ENCODE measurements around the gene TUFT1.

The TUFT1 gene, protein sequence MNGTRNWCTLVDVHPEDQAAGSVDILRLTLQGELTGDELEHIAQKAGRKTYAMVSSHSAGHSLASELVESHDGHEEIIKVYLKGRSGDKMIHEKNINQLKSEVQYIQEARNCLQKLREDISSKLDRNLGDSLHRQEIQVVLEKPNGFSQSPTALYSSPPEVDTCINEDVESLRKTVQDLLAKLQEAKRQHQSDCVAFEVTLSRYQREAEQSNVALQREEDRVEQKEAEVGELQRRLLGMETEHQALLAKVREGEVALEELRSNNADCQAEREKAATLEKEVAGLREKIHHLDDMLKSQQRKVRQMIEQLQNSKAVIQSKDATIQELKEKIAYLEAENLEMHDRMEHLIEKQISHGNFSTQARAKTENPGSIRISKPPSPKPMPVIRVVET

DNA sequence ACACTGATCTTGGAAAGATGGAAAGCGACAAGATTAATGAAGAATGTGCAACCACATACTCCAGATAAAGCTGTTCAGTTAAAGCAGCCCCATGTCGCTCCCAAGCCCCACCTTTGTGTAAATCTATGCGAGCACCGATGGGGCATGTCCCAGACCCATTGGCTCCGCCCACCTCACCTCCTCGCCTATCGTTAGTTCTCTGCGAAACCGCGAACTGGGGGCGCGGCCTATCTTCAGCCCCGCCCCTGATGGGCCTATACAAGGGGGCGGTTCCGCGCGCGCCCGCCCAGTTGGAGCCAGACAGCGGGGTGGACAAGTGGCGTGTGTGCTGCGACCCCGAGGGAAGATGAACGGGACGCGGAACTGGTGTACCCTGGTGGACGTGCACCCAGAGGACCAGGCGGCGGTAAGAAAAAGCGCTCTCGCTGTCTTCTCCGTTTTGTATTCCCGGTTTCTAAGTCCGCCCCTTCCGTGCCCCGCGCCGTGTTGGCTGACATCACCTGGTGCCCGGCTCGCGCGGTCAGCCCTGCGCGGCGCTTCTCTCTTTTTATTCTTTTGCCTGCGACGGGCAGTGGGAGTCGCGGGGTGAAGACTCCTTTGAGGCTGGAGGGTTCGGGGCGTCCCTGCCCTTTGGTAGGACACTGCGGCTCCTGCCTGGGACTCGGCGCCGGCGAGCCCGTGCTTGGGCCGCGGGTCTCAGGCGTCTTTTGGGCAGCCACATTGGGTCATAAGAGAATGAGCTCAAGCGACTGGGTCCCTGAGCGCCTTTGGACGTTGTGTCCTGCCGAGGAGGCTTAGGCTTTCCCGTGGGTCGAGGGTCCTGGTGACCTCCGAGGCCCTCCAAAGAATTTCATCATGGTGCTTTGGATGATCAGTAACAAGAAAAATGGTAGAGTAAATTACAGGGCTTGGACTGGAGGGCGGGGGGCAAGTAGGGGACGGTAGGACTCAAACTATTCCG lies at the start of gene TUFT1:
Gene TUFT1, plus strand, starts transcription at position 289 of the 961 bp plus-strand sequence. Its CDS starts 58 bp downstream, at position 347.
- H3K27ac ChIP-seq (ENCODE audit: low read length), result peak within 1 kb of the TSS; percentile 81
- H3K4me3 ChIP-seq (ENCODE audit: low read length), result peak within 1 kb of the TSS; percentile 98
- peaks cover 12% of the 10 kb centered on the region for H3K4me1 ChIP-seq (ENCODE audit: control insufficient read depth, low read depth, low read length)
- H3K27me3 ChIP-seq (ENCODE audit: control insufficient read depth, insufficient read depth, low read length), result peaks cover 10% of the 10 kb centered on the region
- H3K9ac ChIP-seq (ENCODE audit: low read length), result peak within 1 kb of the TSS; percentile 72
- H3K36me3 ChIP-seq (ENCODE audit: control insufficient read depth, low read depth, low read length), result peaks cover 26% of the 10 kb centered on the region
- no peaks in the 10 kb centered on the region for H3K9me3 ChIP-seq (ENCODE audit: control insufficient read depth, low read depth, low read length)

DNA sequence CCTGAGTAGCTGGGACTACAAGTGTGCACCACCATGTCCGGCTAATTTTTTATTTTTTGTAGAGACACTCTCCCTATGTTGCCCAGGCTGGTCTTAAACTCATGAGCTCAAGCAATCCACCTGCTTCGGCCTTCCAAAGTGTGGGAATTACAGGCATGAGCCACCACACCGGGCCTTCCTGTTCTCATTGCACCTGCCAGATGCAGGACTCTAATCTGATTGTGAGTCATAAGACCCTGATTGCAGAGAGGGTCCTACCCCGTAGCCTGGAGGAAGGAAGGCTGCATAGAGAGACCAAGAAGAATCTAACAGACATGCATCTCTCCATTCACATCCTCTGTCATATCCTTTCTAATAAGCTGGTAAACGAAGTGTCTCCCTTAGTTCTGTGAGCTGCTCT lies 48.5 kb upstream of the TUFT1 start:
- Histone ChIP-seq H3K4me3 (ENCODE audit: low read length) (no peak overlapping the region), H3K9me3 (ENCODE audit: control insufficient read depth, low read depth, low read length) (no peaks in the 10 kb centered on the region), H3K4me1 (ENCODE audit: control insufficient read depth, low read depth, low read length) (no peaks in the 10 kb centered on the region), H3K27ac (ENCODE audit: low read length) (no peak overlapping the region), H3K27me3 (ENCODE audit: control insufficient read depth, insufficient read depth, low read length) (no peaks in the 10 kb centered on the region), H3K36me3 (ENCODE audit: control insufficient read depth, low read depth, low read length) (no peaks in the 10 kb centered on the region), H3K9ac (ENCODE audit: low read length) (no peak overlapping the region)

DNA sequence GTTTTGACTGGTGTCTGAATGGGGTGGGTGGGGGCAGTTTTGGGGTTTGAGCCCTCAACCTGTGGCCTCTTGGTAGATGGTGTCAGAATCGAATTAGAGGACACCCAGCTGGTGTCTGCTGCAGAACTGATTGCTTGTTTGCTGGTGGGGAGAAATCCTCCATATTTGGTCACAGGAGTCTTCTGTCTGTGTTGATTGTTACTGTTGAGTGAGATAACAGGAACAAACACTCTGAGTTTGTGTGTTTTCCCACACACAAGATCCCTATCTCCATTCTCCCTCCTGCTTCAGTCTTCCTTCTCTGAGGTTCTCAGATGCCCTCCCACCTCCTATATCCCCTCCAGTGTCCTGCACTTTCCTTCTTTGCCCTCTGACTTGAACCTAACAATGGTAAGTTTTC lies 48.0 kb upstream of the TUFT1 start:
- no peaks in the 10 kb centered on the region for H3K36me3 ChIP-seq (ENCODE audit: control insufficient read depth, low read depth, low read length)
- H3K27me3 ChIP-seq (ENCODE audit: control insufficient read depth, insufficient read depth, low read length), result no peaks in the 10 kb centered on the region
- no peaks in the 10 kb centered on the region for H3K4me1 ChIP-seq (ENCODE audit: control insufficient read depth, low read depth, low read length)
- no peak overlapping the region for H3K4me3 ChIP-seq (ENCODE audit: low read length)
- H3K9me3 ChIP-seq (ENCODE audit: control insufficient read depth, low read depth, low read length), result no peaks in the 10 kb centered on the region
- H3K27ac ChIP-seq (ENCODE audit: low read length), result no peak overlapping the region
- no peak overlapping the region for H3K9ac ChIP-seq (ENCODE audit: low read length)

DNA sequence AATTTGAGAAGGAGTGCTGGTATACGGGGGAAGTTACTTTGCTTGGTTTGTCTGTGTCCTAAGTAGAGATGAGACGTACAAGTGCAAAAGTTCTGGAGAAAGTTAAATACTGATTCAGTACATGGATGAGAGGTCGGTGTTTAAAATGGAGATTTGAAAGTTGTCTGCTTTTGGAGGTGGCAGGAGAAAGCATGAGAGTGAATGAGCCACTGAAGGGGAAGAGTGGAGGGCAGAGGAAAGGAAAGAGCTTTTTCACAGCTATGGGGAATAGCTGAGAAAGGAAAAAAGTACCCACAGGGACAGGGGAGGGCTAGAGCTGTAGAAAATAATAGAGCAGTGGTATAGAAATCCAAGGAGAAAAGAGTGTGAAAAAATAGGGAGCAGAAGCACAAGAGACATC lies 47.1 kb upstream of the TUFT1 start:
- Histone ChIP-seq H3K27ac (ENCODE audit: low read length) (no peak overlapping the region), H3K4me1 (ENCODE audit: control insufficient read depth, low read depth, low read length) (no peaks in the 10 kb centered on the region), H3K27me3 (ENCODE audit: control insufficient read depth, insufficient read depth, low read length) (no peaks in the 10 kb centered on the region), H3K9ac (ENCODE audit: low read length) (no peak overlapping the region), H3K9me3 (ENCODE audit: control insufficient read depth, low read depth, low read length) (no peaks in the 10 kb centered on the region), H3K4me3 (ENCODE audit: low read length) (no peak overlapping the region), H3K36me3 (ENCODE audit: control insufficient read depth, low read depth, low read length) (no peaks in the 10 kb centered on the region)

DNA sequence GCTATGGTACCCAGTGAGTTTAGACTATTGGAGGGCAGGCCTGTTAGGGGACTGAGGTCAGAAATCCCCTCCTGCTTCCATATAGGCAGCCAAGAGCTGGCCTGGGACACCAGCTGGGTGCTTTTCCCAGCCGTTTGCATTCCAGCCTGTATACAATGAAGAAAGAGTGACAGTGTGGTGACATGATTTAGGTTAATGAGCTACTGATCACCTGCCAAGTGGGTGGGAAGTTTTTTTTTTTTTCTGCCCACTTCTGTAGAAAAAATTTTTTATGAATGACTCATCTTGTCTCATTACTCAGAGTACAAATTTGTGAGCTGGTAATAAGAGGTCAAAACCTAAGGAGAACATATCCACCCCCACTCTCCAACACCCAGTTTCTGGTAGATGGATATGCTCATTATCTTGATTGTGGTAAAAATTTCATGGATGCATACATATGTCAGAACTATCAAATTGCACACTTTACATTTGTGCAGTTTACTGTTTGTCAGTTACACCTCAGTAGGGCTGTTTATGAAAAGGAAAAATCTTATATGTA lies 45.3 kb upstream of the TUFT1 start:
- H3K4me3 ChIP-seq (ENCODE audit: low read length), result no peak overlapping the region
- H3K27me3 ChIP-seq (ENCODE audit: control insufficient read depth, insufficient read depth, low read length), result no peaks in the 10 kb centered on the region
- H3K36me3 ChIP-seq (ENCODE audit: control insufficient read depth, low read depth, low read length), result no peaks in the 10 kb centered on the region
- no peak overlapping the region for H3K9ac ChIP-seq (ENCODE audit: low read length)
- H3K9me3 ChIP-seq (ENCODE audit: control insufficient read depth, low read depth, low read length), result no peaks in the 10 kb centered on the region
- H3K27ac ChIP-seq (ENCODE audit: low read length), result no peak overlapping the region
- H3K4me1 ChIP-seq (ENCODE audit: control insufficient read depth, low read depth, low read length), result no peaks in the 10 kb centered on the region

DNA sequence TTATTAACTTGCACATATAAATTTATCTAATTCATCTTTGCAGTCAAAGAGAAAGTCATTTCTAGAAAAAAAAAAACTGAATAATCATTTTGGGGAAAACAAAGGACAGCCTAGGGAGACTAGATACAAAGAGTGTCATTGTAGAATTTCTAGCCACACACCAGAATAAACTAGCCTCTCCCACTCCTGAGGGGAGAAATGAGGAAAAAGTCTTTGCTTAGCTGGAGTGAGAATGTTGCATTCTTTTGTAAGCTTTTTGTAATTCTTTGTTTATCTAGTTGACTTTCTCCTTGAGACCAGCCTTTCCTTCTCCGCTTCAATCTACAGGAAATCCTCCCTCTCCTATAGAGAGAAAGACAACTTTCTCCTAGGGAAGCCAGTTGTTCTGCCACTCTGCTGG lies 44.8 kb upstream of the TUFT1 start:
- no peaks in the 10 kb centered on the region for H3K36me3 ChIP-seq (ENCODE audit: control insufficient read depth, low read depth, low read length)
- no peaks in the 10 kb centered on the region for H3K4me1 ChIP-seq (ENCODE audit: control insufficient read depth, low read depth, low read length)
- H3K4me3 ChIP-seq (ENCODE audit: low read length), result no peak overlapping the region
- H3K9ac ChIP-seq (ENCODE audit: low read length), result no peak overlapping the region
- H3K27ac ChIP-seq (ENCODE audit: low read length), result no peak overlapping the region
- no peaks in the 10 kb centered on the region for H3K9me3 ChIP-seq (ENCODE audit: control insufficient read depth, low read depth, low read length)
- no peaks in the 10 kb centered on the region for H3K27me3 ChIP-seq (ENCODE audit: control insufficient read depth, insufficient read depth, low read length)

DNA sequence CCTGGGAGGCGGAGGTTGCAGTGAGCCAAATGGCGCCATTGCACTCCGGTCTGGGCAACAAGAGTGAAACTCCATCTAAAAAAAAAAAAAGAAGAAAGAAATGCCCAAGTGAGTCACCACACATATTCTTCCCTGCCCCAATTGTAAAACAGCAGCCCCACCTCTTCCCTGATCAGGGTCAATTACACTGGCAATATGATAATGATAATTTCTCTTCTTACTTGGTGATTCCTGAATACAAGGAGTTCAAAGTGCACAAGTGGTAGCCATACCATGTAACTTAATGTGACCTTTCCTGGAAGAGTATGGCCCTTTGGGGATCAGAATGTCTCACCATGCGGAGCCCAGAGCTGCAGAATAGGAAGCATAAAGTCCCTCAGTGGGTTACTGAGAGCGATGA lies 40.7 kb upstream of the TUFT1 start:
- Histone ChIP-seq H3K9me3 (ENCODE audit: control insufficient read depth, low read depth, low read length) (no peaks in the 10 kb centered on the region), H3K4me1 (ENCODE audit: control insufficient read depth, low read depth, low read length) (no peaks in the 10 kb centered on the region), H3K27me3 (ENCODE audit: control insufficient read depth, insufficient read depth, low read length) (no peaks in the 10 kb centered on the region), H3K36me3 (ENCODE audit: control insufficient read depth, low read depth, low read length) (no peaks in the 10 kb centered on the region), H3K27ac (ENCODE audit: low read length) (no peak overlapping the region), H3K9ac (ENCODE audit: low read length) (no peak overlapping the region), H3K4me3 (ENCODE audit: low read length) (no peak overlapping the region)

DNA sequence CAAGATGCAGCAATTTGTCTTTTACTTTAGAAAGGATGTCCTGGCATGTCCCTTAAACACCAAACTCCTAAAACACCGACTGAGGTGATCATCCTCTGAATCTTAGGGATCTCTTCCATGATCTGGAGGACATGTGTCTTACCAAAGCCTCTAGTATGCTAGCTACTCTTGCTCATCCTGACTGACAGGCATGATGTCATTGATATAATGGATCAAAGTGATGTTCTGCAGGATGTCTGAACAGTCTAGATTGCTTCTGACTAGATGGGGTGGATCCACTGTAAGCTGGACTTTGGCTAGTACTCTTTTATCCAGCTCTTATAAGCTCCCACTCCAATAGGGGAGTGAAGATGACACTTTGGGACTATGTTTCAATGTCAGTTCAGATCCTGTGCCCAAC lies 40.2 kb upstream of the TUFT1 start:
- H3K36me3 ChIP-seq (ENCODE audit: control insufficient read depth, low read depth, low read length), result no peaks in the 10 kb centered on the region
- H3K9me3 ChIP-seq (ENCODE audit: control insufficient read depth, low read depth, low read length), result no peaks in the 10 kb centered on the region
- H3K4me3 ChIP-seq (ENCODE audit: low read length), result no peak overlapping the region
- H3K27ac ChIP-seq (ENCODE audit: low read length), result no peak overlapping the region
- no peaks in the 10 kb centered on the region for H3K27me3 ChIP-seq (ENCODE audit: control insufficient read depth, insufficient read depth, low read length)
- H3K4me1 ChIP-seq (ENCODE audit: control insufficient read depth, low read depth, low read length), result no peaks in the 10 kb centered on the region
- no peak overlapping the region for H3K9ac ChIP-seq (ENCODE audit: low read length)

DNA sequence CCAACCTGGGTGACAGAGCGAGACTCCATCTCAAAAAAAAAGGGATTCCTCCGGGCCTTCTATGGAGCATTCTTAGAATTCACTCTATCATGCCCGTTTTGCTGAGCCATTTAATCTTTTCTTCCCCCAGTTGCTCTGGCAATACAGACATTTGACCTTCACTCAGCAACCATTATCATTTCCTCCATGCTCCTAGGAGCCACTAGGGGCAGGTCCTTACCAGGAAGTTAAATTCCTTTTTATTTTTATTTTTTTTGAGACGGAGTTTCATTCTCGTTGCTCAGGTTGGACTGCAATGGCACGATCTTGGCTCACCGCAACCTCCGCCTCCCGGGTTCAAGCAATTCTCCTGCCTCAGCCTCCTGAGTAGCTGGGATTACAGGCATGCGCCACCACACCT lies 38.6 kb upstream of the TUFT1 start:
- Histone ChIP-seq H3K27me3 (ENCODE audit: control insufficient read depth, insufficient read depth, low read length) (no peaks in the 10 kb centered on the region), H3K27ac (ENCODE audit: low read length) (no peak overlapping the region), H3K36me3 (ENCODE audit: control insufficient read depth, low read depth, low read length) (no peaks in the 10 kb centered on the region), H3K9ac (ENCODE audit: low read length) (no peak overlapping the region), H3K4me1 (ENCODE audit: control insufficient read depth, low read depth, low read length) (no peaks in the 10 kb centered on the region), H3K4me3 (ENCODE audit: low read length) (no peak overlapping the region), H3K9me3 (ENCODE audit: control insufficient read depth, low read depth, low read length) (no peaks in the 10 kb centered on the region)

DNA sequence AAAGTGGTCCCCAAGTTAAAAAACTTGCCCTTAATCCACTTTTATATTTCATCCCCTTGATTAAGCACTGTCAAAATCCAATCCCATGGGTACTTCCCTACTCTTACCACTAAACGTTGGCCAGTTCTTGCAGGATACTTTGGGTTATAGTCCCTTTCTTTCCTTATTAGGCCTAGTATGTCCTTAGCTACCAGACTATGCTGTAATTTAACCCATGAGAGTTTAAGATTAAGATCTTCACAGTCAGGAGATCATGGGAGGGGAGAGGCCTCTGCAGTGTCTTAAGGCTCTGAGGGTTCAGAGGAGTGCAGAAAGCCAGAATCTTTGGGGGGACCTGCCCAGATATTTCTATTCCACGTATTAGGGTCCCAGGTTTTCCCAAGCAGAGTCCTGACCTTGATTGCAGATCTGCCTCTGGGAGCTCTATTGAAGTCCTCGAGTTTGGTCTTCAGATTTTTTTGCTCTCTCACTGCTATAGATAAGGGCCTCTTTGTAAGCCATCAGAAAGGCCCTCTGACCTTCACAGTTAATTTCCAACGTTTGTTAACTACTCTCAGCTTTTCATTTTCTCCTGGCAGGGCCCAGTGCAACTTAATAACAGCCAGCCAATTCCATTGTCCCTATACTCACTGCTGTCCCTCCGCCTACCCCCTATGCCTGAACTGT lies 37.9 kb upstream of the TUFT1 start:
- Histone ChIP-seq H3K9me3 (ENCODE audit: control insufficient read depth, low read depth, low read length) (no peaks in the 10 kb centered on the region), H3K4me3 (ENCODE audit: low read length) (no peak overlapping the region), H3K27me3 (ENCODE audit: control insufficient read depth, insufficient read depth, low read length) (no peaks in the 10 kb centered on the region), H3K4me1 (ENCODE audit: control insufficient read depth, low read depth, low read length) (no peaks in the 10 kb centered on the region), H3K36me3 (ENCODE audit: control insufficient read depth, low read depth, low read length) (no peaks in the 10 kb centered on the region), H3K9ac (ENCODE audit: low read length) (no peak overlapping the region), H3K27ac (ENCODE audit: low read length) (no peak overlapping the region)
